Epithelial cell of proximal tubule (primary cell): ENCODE data around the gene GPR153. TPM values are rescaled to one million over a fixed set of nuclear protein-coding genes. Genes with fewer than 3 reads are reported as not detected.
A peak's percentile ranks its signal among the peaks of the same experiment; 100 is the strongest.
"Not testable (repeated sequence)": the region's sequence is repeated elsewhere in the genome, so short reads cannot be mapped to it uniquely, and the experiment has no call there.

ENCODE experiments used
- DNase-seq: peaks from one replicate; pipeline ENCODE4 v3.0.0-alpha.2; 2011; ENCODE audit warnings: low read depth
- H3K4me3 ChIP-seq: 2 replicates; pipeline ENCODE4 v1.5.1; 2011; ENCODE audit warnings: low read depth, mild to moderate bottlenecking, low read length
- total RNA-seq: library from RNA; depleted of rRNA; stranded (reverse); fragments of >200 nt; gene quantifications from 2 replicates; pipeline ENCODE4 v1.2.3, GENCODE V29; 2015
- TF ChIP-seq, protein P1 (sequence below): conservative IDR thresholded peaks from 2 replicates; pipeline ENCODE4 v1.5.1; 2012; ENCODE audit warnings: low read depth, mild to moderate bottlenecking, low read length

GPR153 gene
- total RNA-seq = 2.2 and 6.4 TPM in 2 replicates

GRCh38 chr1:6260961-6261614 lies at the start of gene GPR153:
TSS of gene GPR153 (minus strand) at chr1:6261098. CDS start at chr1:6254905, 6,193 bp downstream.
- no peak for DNase-seq
- TF ChIP-seq, protein P1, sequence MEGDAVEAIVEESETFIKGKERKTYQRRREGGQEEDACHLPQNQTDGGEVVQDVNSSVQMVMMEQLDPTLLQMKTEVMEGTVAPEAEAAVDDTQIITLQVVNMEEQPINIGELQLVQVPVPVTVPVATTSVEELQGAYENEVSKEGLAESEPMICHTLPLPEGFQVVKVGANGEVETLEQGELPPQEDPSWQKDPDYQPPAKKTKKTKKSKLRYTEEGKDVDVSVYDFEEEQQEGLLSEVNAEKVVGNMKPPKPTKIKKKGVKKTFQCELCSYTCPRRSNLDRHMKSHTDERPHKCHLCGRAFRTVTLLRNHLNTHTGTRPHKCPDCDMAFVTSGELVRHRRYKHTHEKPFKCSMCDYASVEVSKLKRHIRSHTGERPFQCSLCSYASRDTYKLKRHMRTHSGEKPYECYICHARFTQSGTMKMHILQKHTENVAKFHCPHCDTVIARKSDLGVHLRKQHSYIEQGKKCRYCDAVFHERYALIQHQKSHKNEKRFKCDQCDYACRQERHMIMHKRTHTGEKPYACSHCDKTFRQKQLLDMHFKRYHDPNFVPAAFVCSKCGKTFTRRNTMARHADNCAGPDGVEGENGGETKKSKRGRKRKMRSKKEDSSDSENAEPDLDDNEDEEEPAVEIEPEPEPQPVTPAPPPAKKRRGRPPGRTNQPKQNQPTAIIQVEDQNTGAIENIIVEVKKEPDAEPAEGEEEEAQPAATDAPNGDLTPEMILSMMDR = no peak
- peak within 1 kb of the TSS; percentile 65 for H3K4me3 ChIP-seq

- no peak for DNase-seq
- TF ChIP-seq, protein P1 = no peak
- no peak overlapping the region for H3K4me3 ChIP-seq
Observed at GRCh38 chr1:6310116-6310848, 49.4 kb upstream of the GPR153 start.

- DNase-seq = no peak
- no peak overlapping the region for H3K4me3 ChIP-seq
- TF ChIP-seq, protein P1 = no peak
Observed at GRCh38 chr1:6309564-6309963, 48.7 kb upstream of the GPR153 start.

DNA sequence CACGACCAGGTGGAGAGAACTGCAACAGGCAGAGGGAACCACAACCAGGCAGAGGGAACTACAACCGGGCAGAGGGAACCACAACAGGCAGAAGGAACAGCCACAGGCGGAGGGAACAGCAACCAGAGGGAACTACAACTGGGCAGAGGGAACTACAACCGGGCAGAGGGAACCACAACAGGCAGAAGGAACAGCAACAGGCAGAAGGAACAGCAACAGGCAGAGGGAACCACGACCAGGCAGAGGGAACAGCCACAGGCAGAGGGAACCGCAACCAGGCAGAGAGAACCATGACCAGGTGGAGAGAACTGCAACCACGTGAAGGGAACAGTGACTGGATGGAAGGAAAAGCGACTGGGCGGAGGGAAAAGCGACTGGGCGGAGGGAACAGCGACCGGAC lies 47.6 kb upstream of the GPR153 start:
- no peak for DNase-seq
- TF ChIP-seq, protein P1 = no peak
- H3K4me3 ChIP-seq = no peak overlapping the region

DNA sequence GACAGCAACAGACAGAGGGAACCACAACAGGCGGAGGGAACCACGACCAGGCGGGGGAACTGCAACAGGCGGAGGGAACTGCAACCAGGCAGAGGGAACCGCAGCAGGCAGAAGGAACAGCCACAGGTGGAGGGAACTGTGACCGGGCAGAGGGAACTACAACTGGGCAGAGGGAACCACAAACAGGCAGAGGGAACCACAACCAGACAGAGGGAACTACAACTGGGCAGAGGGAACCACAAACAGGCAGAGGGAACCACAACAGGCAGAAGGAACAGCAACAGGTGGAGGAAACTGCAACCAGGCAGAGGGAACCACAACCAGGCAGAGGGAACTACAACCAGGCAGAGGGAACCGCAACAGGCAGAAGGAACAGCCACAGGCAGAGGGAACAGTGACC lies 46.8 kb upstream of the GPR153 start:
- not testable (repeated sequence) for DNase-seq, H3K4me3 ChIP-seq

- TF ChIP-seq, protein P1 = no peak
- no peak overlapping the region for H3K4me3 ChIP-seq
- no peak for DNase-seq
Observed at GRCh38 chr1:6307099-6307498, 46.2 kb upstream of the GPR153 start.

GRCh38 chr1:6303397-6304012 lies 42.6 kb upstream of the GPR153 start:
- DNase-seq = no peak

More at GRCh38 chr1:6303397-6304012, 42.6 kb upstream of the GPR153 start:
- H3K4me3 ChIP-seq = no peak overlapping the region
- TF ChIP-seq, protein P1 = no peak
